ENCODE measurements around the gene ENOPH1. TPM values are rescaled to one million over a fixed set of nuclear protein-coding genes. Genes with fewer than 3 reads are reported as not detected.
"Not testable (repeated sequence)": the region's sequence is repeated elsewhere in the genome, so short reads cannot be mapped to it uniquely, and the experiment has no call there.

ENOPH1 gene
- total RNA-seq, 3 donors from 2014 or later (not counting 1 experiment from before 2014, with no cell fraction given) = 21.0 to 26.1 (median 25.0) TPM

DNA sequence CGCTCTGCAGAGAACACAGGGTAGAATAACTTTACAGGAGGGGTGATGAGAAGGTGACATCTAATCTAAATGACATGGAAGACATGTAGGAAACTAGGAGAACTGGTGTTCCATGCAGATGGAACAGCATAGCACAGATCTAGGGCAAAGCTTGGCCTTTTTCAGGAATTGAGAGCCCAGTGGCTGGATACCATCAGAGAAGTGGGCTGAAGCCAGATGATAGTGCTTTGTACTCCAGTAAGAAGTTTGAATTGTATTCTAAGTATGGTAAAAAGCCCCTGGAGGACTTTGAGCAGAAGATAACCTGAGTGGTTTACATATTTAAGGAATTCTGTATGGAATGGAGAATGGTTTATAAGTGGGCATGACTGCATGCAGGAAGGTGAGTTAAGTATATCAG, 32.8 kb downstream of the ENOPH1 start:
- WGBS (ENCODE audit: insufficient coverage) = 100% methylated on average over 1 of the region's 1 CpG
- Mint-ChIP-seq H3K27ac (no peak overlapping the region), H3K4me1 (no peaks in the 10 kb centered on the region), H3K9me3 (no peaks in the 10 kb centered on the region), H3K36me3 (no peaks in the 10 kb centered on the region), H3K4me3 (no peak overlapping the region), H3K27me3 (ENCODE audit: low read depth in 2 of 2) (no peaks in the 10 kb centered on the region)
- Histone ChIP-seq H3K27ac (ENCODE audit: low read length) (no peak overlapping the region), H3K9me3 (ENCODE audit: control insufficient read depth, insufficient read depth, low read length) (no peaks in the 10 kb centered on the region), H3K36me3 (ENCODE audit: control insufficient read depth, insufficient read depth, low read length) (peaks cover 36% of the 10 kb centered on the region), H3K27me3 (ENCODE audit: control insufficient read depth, insufficient read depth, low read length) (no peaks in the 10 kb centered on the region), H3K4me1 (ENCODE audit: control insufficient read depth, insufficient read depth, low read length) (no peaks in the 10 kb centered on the region), H3K4me3 (ENCODE audit: low read length) (no peak overlapping the region)
- DNase-seq = no peak
- intact Hi-C loops (cut with micrococcal nuclease) = loop anchor here (10.0 kb wide), 1 partner anchor 822 kb away; the partner anchor contains the start of gene COQ2
- no peak for ATAC-seq
- TF ChIP-seq, protein P1, sequence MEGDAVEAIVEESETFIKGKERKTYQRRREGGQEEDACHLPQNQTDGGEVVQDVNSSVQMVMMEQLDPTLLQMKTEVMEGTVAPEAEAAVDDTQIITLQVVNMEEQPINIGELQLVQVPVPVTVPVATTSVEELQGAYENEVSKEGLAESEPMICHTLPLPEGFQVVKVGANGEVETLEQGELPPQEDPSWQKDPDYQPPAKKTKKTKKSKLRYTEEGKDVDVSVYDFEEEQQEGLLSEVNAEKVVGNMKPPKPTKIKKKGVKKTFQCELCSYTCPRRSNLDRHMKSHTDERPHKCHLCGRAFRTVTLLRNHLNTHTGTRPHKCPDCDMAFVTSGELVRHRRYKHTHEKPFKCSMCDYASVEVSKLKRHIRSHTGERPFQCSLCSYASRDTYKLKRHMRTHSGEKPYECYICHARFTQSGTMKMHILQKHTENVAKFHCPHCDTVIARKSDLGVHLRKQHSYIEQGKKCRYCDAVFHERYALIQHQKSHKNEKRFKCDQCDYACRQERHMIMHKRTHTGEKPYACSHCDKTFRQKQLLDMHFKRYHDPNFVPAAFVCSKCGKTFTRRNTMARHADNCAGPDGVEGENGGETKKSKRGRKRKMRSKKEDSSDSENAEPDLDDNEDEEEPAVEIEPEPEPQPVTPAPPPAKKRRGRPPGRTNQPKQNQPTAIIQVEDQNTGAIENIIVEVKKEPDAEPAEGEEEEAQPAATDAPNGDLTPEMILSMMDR (IDR thresholded peaks at IDR 0.05) = no peak

DNA sequence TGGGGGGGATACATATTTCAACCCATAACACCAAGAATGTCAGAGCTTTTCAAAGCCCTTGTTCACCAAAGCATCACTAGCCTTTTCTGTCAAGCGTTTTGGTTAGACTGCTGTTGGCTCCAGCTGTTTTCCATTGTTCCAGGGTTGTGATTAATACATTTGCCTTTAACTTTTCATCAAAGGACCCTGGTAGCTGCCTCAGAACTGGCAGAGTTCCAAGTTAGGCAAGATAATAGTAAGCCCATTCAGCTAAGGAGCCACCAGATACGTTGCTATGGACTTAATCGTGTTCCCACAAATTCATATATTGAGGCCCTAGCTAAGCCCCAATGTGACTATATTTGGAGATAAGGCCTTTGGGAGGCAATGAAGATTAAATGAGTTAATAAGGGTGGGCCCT, 37.1 kb downstream of the ENOPH1 start:
- Mint-ChIP-seq H3K4me3 (no peak overlapping the region), H3K27ac (no peak overlapping the region), H3K4me1 (no peaks in the 10 kb centered on the region), H3K9me3 (no peaks in the 10 kb centered on the region), H3K36me3 (no peaks in the 10 kb centered on the region), H3K27me3 (ENCODE audit: low read depth in 2 of 2) (no peaks in the 10 kb centered on the region)
- H3K4me3 ChIP-seq (ENCODE audit: low read length) = no peak overlapping the region
- no peak for ATAC-seq
- no peaks in the 10 kb centered on the region for H3K27me3 ChIP-seq (ENCODE audit: control insufficient read depth, insufficient read depth, low read length)
- H3K4me1 ChIP-seq (ENCODE audit: control insufficient read depth, insufficient read depth, low read length) = no peaks in the 10 kb centered on the region
- no peaks in the 10 kb centered on the region for H3K9me3 ChIP-seq (ENCODE audit: control insufficient read depth, insufficient read depth, low read length)
- peaks cover 2% of the 10 kb centered on the region for H3K36me3 ChIP-seq (ENCODE audit: control insufficient read depth, insufficient read depth, low read length)
- intact Hi-C loops (cut with micrococcal nuclease) = loop anchor here (10.0 kb wide), 1 partner anchor 817 kb away; the partner anchor contains the start of gene COQ2
- no peak overlapping the region for H3K27ac ChIP-seq (ENCODE audit: low read length)
- TF ChIP-seq, protein P1 (IDR thresholded peaks at IDR 0.05) = no peak
- DNase-seq = no peak
- 85% methylated on average over 3 of the region's 3 CpGs for WGBS (ENCODE audit: insufficient coverage)

DNA sequence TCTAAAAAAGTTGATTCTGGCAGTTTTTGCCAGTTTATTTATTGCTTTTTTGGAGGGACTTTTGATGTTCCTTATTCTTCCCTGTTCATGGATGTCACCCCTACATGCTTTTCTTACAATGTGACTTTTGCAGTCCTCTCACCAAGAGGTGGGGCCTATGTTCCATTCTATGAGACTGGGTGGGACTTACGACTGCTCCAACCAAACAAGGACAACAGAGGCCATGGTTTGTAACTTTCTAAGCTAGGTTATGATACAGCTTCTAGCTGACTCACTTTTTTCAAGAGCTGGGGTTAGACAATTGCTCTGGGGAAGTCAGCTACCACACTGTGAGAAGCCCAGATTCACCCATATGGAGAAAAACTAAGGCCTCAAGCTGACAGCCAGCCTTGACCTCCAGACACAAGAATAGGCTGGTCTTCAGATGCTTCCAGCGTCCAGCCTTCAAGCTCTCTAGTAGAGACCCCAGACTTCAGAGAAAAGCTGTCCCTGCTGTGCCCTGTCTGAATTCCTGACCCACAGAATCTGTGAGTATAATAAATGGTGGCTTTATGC, 39.5 kb downstream of the ENOPH1 start:
- intact Hi-C loops (cut with micrococcal nuclease) = loop anchor here (10.0 kb wide), 1 partner anchor 815 kb away; the partner anchor contains the start of gene COQ2
- 98% methylated on average over 2 of the region's 2 CpGs for WGBS (ENCODE audit: insufficient coverage)
- no peak overlapping the region for H3K4me3 ChIP-seq (ENCODE audit: low read length)
- no peaks in the 10 kb centered on the region for H3K36me3 Mint-ChIP-seq
- ATAC-seq (no peak), DNase-seq (no peak)
- no peak overlapping the region for H3K4me3 Mint-ChIP-seq
- peak overlapping the region in 1 of 2 donors; percentile 17 for H3K27ac Mint-ChIP-seq
- TF ChIP-seq, protein P1 (IDR thresholded peaks at IDR 0.05) = no peak
- H3K9me3 Mint-ChIP-seq = no peaks in the 10 kb centered on the region
- H3K4me1 ChIP-seq (ENCODE audit: control insufficient read depth, insufficient read depth, low read length) = no peaks in the 10 kb centered on the region
- no peak overlapping the region for H3K27ac ChIP-seq (ENCODE audit: low read length)
- H3K4me1 Mint-ChIP-seq = no peaks in the 10 kb centered on the region
- no peaks in the 10 kb centered on the region for H3K27me3 ChIP-seq (ENCODE audit: control insufficient read depth, insufficient read depth, low read length)
- H3K9me3 ChIP-seq (ENCODE audit: control insufficient read depth, insufficient read depth, low read length) = no peaks in the 10 kb centered on the region
- H3K27me3 Mint-ChIP-seq (ENCODE audit: low read depth in 2 of 2) = no peaks in the 10 kb centered on the region
- no peaks in the 10 kb centered on the region for H3K36me3 ChIP-seq (ENCODE audit: control insufficient read depth, insufficient read depth, low read length)

DNA sequence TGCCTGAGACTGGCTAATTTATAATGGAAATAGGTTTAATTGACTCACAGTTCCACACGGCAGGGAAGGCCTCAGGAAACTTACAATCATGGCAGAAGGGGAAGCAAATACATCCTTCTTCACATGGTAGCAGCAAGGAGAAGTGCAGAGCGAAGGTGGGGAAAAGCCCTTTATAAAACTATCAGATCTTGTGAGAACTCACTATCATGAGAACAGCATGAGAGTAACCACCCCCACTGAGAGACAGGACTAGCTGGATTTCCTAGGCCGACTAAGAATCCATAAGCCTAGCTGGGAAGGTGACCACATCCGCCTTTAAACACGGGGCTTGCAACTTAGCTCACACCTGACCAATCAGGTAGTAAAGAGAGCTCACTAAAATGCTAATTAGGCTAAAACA, 42.7 kb downstream of the ENOPH1 start:
- WGBS (ENCODE audit: insufficient coverage) = 67% methylated on average over 2 of the region's 5 CpGs
- H3K36me3 ChIP-seq (ENCODE audit: control insufficient read depth, insufficient read depth, low read length); H3K9me3 Mint-ChIP-seq; H3K27me3 Mint-ChIP-seq (ENCODE audit: low read depth in 2 of 2); H3K4me1 ChIP-seq (ENCODE audit: control insufficient read depth, insufficient read depth, low read length); H3K4me3 Mint-ChIP-seq; H3K9me3 ChIP-seq (ENCODE audit: control insufficient read depth, insufficient read depth, low read length); H3K27ac Mint-ChIP-seq; DNase-seq; H3K4me1 Mint-ChIP-seq; H3K27ac ChIP-seq (ENCODE audit: low read length); H3K36me3 Mint-ChIP-seq; H3K27me3 ChIP-seq (ENCODE audit: control insufficient read depth, insufficient read depth, low read length); H3K4me3 ChIP-seq (ENCODE audit: low read length); intact Hi-C loops (cut with micrococcal nuclease); ATAC-seq: not testable (repeated sequence)
